ENCODE measurements around the gene RCE1.

- TF ChIP-seq POLR2AphosphoS5 (IDR thresholded peaks at IDR 0.05; ENCODE audit: low read depth, low read length) = no peak
- TF ChIP-seq TAF1 (IDR thresholded peaks at IDR 0.05; ENCODE audit: borderline replicate concordance, low read depth, low read length) = no peak
These were observed 34.5 kb downstream of the RCE1 start for GRCh38 chr11:66877588-66878385.

Data from GM12892 (cell line).